ENCODE results near the gene ALDOA. TPM values are rescaled to one million over a fixed set of nuclear protein-coding genes. Genes with fewer than 3 reads are reported as not detected.

ALDOA gene
- total RNA-seq, 4 donors from 2014 or later = 1,024 to 1,551 (median 1,380) TPM

GRCh38 chr16:30068750-30069610, 3.4 kb downstream of the ALDOA start:
- peak overlapping the region; percentile 28 to 100 (median 78) for H3K27ac ChIP-seq
- peak in 3 of 6 experiments; percentile 43 to 68 (median 50) for TF ChIP-seq CTCF (IDR thresholded peaks at IDR 0.05)
- no peak for TF ChIP-seq POLR2A (IDR thresholded peaks at IDR 0.05)
- H3K4me1 ChIP-seq = peaks cover 36 to 64% (median 40%) of the 10 kb centered on the region in 3 donors
- intact Hi-C loops (cut with DNase I) = no loop called here
- no peaks in the 10 kb centered on the region for H3K27me3 ChIP-seq
- no peak for DNase-seq
- no peaks in the 10 kb centered on the region for H3K9me3 ChIP-seq
- H3K36me3 ChIP-seq = peaks cover 36 to 72% (median 50%) of the 10 kb centered on the region in 3 donors
- WGBS, 2 donors = 67 to 80% methylated on average over 7 to 15 of the region's 17 CpGs
- H3K4me3 ChIP-seq = peak overlapping the region in 1 of 4 donors; percentile 19

- Histone ChIP-seq H3K4me3 (peak overlapping the region in 1 of 4 donors; percentile 34), H3K27me3 (no peaks in the 10 kb centered on the region), H3K4me1 (peaks cover 35 to 64% (median 39%) of the 10 kb centered on the region in 3 donors), H3K27ac (peak overlapping the region in 3 of 4 donors; percentile 41 to 100 (median 57)), H3K36me3 (peaks cover 36 to 72% (median 50%) of the 10 kb centered on the region in 3 donors), H3K9me3 (no peaks in the 10 kb centered on the region)
- intact Hi-C loops (cut with DNase I) = no loop called here
- no peak for TF ChIP-seq CTCF (IDR thresholded peaks at IDR 0.05)
- TF ChIP-seq POLR2A (IDR thresholded peaks at IDR 0.05) = no peak
- no peak for DNase-seq
- WGBS, 2 donors = 70 to 73% methylated on average over 8 to 20 of the region's 31 CpGs
These were observed 4.3 kb downstream of the ALDOA start for GRCh38 chr16:30069611-30070462.

- DNase-seq = no peak
- Histone ChIP-seq H3K9me3 (no peaks in the 10 kb centered on the region), H3K4me3 (peak overlapping the region in 1 of 4 donors; percentile 34), H3K27me3 (no peaks in the 10 kb centered on the region), H3K36me3 (peaks cover 36 to 72% (median 50%) of the 10 kb centered on the region in 3 donors), H3K27ac (peak overlapping the region in 3 of 4 donors; percentile 41 to 100 (median 57)), H3K4me1 (peaks cover 41 to 70% (median 45%) of the 10 kb centered on the region in 3 donors)
- intact Hi-C loops (cut with DNase I) = no loop called here
- TF ChIP-seq POLR2A (IDR thresholded peaks at IDR 0.05) (no peak), CTCF (IDR thresholded peaks at IDR 0.05) (no peak)
These were observed 4.9 kb downstream of the ALDOA start for GRCh38 chr16:30070490-30070889.

- Histone ChIP-seq H3K27ac (peak within 1 kb of the TSS; percentile 95 to 98 (median 96)), H3K4me3 (peak within 1 kb of the TSS; percentile 84 to 99 (median 96)), H3K9me3 (no peaks in the 10 kb centered on the region), H3K36me3 (peaks cover 12 to 70% (median 15%) of the 10 kb centered on the region in 3 donors), H3K4me1 (peaks cover 26 to 60% (median 30%) of the 10 kb centered on the region in 3 donors), H3K27me3 (no peaks in the 10 kb centered on the region)
- 4% methylated on average over 30 to 36 of the region's 67 CpGs for WGBS, 2 donors
- intact Hi-C loops (cut with DNase I) = no loop called here
- DNase-seq = no peak
- TF ChIP-seq POLR2A (IDR thresholded peaks at IDR 0.05) (peak in 2 of 4 donors; percentile 67 to 87), CTCF (IDR thresholded peaks at IDR 0.05) (peak in 2 of 6 experiments; percentile 2 to 13)
These were observed 10.1 kb downstream of the ALDOA start, which contains the start of gene PPP4C for GRCh38 chr16:30075503-30076275. Gene PPP4C, plus strand, starts transcription at chr16:30075994. Its CDS starts 384 bp downstream, at chr16:30076378.

Data from esophagus squamous epithelium (tissue), 5 donors.